ENCODE results near the gene PIK3R1. TPM values are rescaled to one million over a fixed set of nuclear protein-coding genes. Genes with fewer than 3 reads are reported as not detected.

PIK3R1 gene
- total and polyA plus RNA-seq, 9 donors = 44.2 to 68.7 (median 58.0) TPM

GRCh38 chr5:68177676-68178075 is 37.9 kb upstream of the PIK3R1 start:
- H3K9me3 ChIP-seq (replicated peaks; ENCODE audit: control insufficient read depth, low read depth, low read length) = no peaks in the 10 kb centered on the region
- DNase-seq = no peak
- WGBS (ENCODE audit: insufficient coverage) = 100% methylated on average over 3 of the region's 11 CpGs
- H3K36me3 ChIP-seq (ENCODE audit: control insufficient read depth, insufficient read depth, low read length) = no peaks in the 10 kb centered on the region
- no peak overlapping the region for H3K27ac ChIP-seq (ENCODE audit: low read length)
- no peaks in the 10 kb centered on the region for H3K27me3 ChIP-seq (ENCODE audit: control insufficient read depth, insufficient read depth, low read length)
- H3K4me3 ChIP-seq (ENCODE audit: low read length) = no peak overlapping the region
- H3K4me1 ChIP-seq (ENCODE audit: control insufficient read depth, insufficient read depth, low read length) = no peaks in the 10 kb centered on the region

- no peak for DNase-seq
- H3K9me3 ChIP-seq (replicated peaks; ENCODE audit: control insufficient read depth, low read depth, low read length) = no peaks in the 10 kb centered on the region
- no peak overlapping the region for H3K4me3 ChIP-seq (ENCODE audit: low read length)
- no peaks in the 10 kb centered on the region for H3K36me3 ChIP-seq (ENCODE audit: control insufficient read depth, insufficient read depth, low read length)
- H3K27me3 ChIP-seq (ENCODE audit: control insufficient read depth, insufficient read depth, low read length) = no peaks in the 10 kb centered on the region
- no peak overlapping the region for H3K27ac ChIP-seq (ENCODE audit: low read length)
- WGBS (ENCODE audit: insufficient coverage) = no CpG with 5 or more reads among the region's 2 CpGs
- no peaks in the 10 kb centered on the region for H3K4me1 ChIP-seq (ENCODE audit: control insufficient read depth, insufficient read depth, low read length)
These were observed 37.0 kb upstream of the PIK3R1 start for GRCh38 chr5:68178579-68178978.

- Histone ChIP-seq H3K36me3 (ENCODE audit: control insufficient read depth, insufficient read depth, low read length) (no peaks in the 10 kb centered on the region), H3K27ac (ENCODE audit: low read length) (no peak overlapping the region), H3K4me3 (ENCODE audit: low read length) (no peak overlapping the region), H3K27me3 (ENCODE audit: control insufficient read depth, insufficient read depth, low read length) (no peaks in the 10 kb centered on the region), H3K4me1 (ENCODE audit: control insufficient read depth, insufficient read depth, low read length) (no peaks in the 10 kb centered on the region), H3K9me3 (replicated peaks; ENCODE audit: control insufficient read depth, low read depth, low read length) (no peaks in the 10 kb centered on the region)
- DNase-seq = no peak
These were observed 35.2 kb upstream of the PIK3R1 start for GRCh38 chr5:68180121-68181038.

- H3K4me1 ChIP-seq (ENCODE audit: control insufficient read depth, insufficient read depth, low read length) = no peaks in the 10 kb centered on the region
- H3K4me3 ChIP-seq (ENCODE audit: low read length) = no peak overlapping the region
- no peaks in the 10 kb centered on the region for H3K27me3 ChIP-seq (ENCODE audit: control insufficient read depth, insufficient read depth, low read length)
- no peak for DNase-seq
- no CpG with 5 or more reads among the region's 3 CpGs for WGBS (ENCODE audit: insufficient coverage)
- H3K36me3 ChIP-seq (ENCODE audit: control insufficient read depth, insufficient read depth, low read length) = no peaks in the 10 kb centered on the region
- H3K9me3 ChIP-seq (replicated peaks; ENCODE audit: control insufficient read depth, low read depth, low read length) = no peaks in the 10 kb centered on the region
- H3K27ac ChIP-seq (ENCODE audit: low read length) = no peak overlapping the region
These were observed 34.4 kb upstream of the PIK3R1 start for GRCh38 chr5:68181039-68181599.

GRCh38 chr5:68182094-68182493 is 33.5 kb upstream of the PIK3R1 start:
- H3K27me3 ChIP-seq (ENCODE audit: control insufficient read depth, insufficient read depth, low read length) = no peaks in the 10 kb centered on the region
- H3K27ac ChIP-seq (ENCODE audit: low read length) = no peak overlapping the region
- H3K4me3 ChIP-seq (ENCODE audit: low read length) = no peak overlapping the region
- no peaks in the 10 kb centered on the region for H3K9me3 ChIP-seq (replicated peaks; ENCODE audit: control insufficient read depth, low read depth, low read length)
- no peaks in the 10 kb centered on the region for H3K4me1 ChIP-seq (ENCODE audit: control insufficient read depth, insufficient read depth, low read length)
- no peak for DNase-seq
- no peaks in the 10 kb centered on the region for H3K36me3 ChIP-seq (ENCODE audit: control insufficient read depth, insufficient read depth, low read length)
- no CpG with 5 or more reads among the region's 2 CpGs for WGBS (ENCODE audit: insufficient coverage)

- Histone ChIP-seq H3K9me3 (replicated peaks; ENCODE audit: control insufficient read depth, low read depth, low read length) (no peaks in the 10 kb centered on the region), H3K36me3 (ENCODE audit: control insufficient read depth, insufficient read depth, low read length) (no peaks in the 10 kb centered on the region), H3K4me1 (ENCODE audit: control insufficient read depth, insufficient read depth, low read length) (peaks cover 3% of the 10 kb centered on the region), H3K4me3 (ENCODE audit: low read length) (no peak overlapping the region), H3K27ac (ENCODE audit: low read length) (no peak overlapping the region), H3K27me3 (ENCODE audit: control insufficient read depth, insufficient read depth, low read length) (no peaks in the 10 kb centered on the region)
- no peak for DNase-seq
- WGBS (ENCODE audit: insufficient coverage) = no CpG with 5 or more reads among the region's 3 CpGs
These were observed 33.0 kb upstream of the PIK3R1 start for GRCh38 chr5:68182534-68182933.

GRCh38 chr5:68187268-68188055 is 28.1 kb upstream of the PIK3R1 start:
- Histone ChIP-seq H3K27me3 (ENCODE audit: control insufficient read depth, insufficient read depth, low read length) (no peaks in the 10 kb centered on the region), H3K4me1 (ENCODE audit: control insufficient read depth, insufficient read depth, low read length) (peaks cover 6% of the 10 kb centered on the region), H3K4me3 (ENCODE audit: low read length) (peak overlapping the region; percentile 19), H3K36me3 (ENCODE audit: control insufficient read depth, insufficient read depth, low read length) (no peaks in the 10 kb centered on the region), H3K9me3 (replicated peaks; ENCODE audit: control insufficient read depth, low read depth, low read length) (no peaks in the 10 kb centered on the region), H3K27ac (ENCODE audit: low read length) (peak overlapping the region; percentile 42)
- 24% methylated on average over 30 of the region's 34 CpGs for WGBS (ENCODE audit: insufficient coverage)
- peak; percentile 61 for DNase-seq

- no peaks in the 10 kb centered on the region for H3K9me3 ChIP-seq (replicated peaks; ENCODE audit: control insufficient read depth, low read depth, low read length)
- WGBS (ENCODE audit: insufficient coverage) = no CpG with 5 or more reads among the region's 7 CpGs
- H3K27ac ChIP-seq (ENCODE audit: low read length) = no peak overlapping the region
- no peaks in the 10 kb centered on the region for H3K36me3 ChIP-seq (ENCODE audit: control insufficient read depth, insufficient read depth, low read length)
- no peak overlapping the region for H3K4me3 ChIP-seq (ENCODE audit: low read length)
- DNase-seq = no peak
- peaks cover 6% of the 10 kb centered on the region for H3K4me1 ChIP-seq (ENCODE audit: control insufficient read depth, insufficient read depth, low read length)
- H3K27me3 ChIP-seq (ENCODE audit: control insufficient read depth, insufficient read depth, low read length) = no peaks in the 10 kb centered on the region
These were observed 26.4 kb upstream of the PIK3R1 start for GRCh38 chr5:68189171-68189570.

GRCh38 chr5:68189613-68190012 is 25.9 kb upstream of the PIK3R1 start:
- Histone ChIP-seq H3K36me3 (ENCODE audit: control insufficient read depth, insufficient read depth, low read length) (no peaks in the 10 kb centered on the region), H3K4me3 (ENCODE audit: low read length) (no peak overlapping the region), H3K27ac (ENCODE audit: low read length) (no peak overlapping the region), H3K9me3 (replicated peaks; ENCODE audit: control insufficient read depth, low read depth, low read length) (no peaks in the 10 kb centered on the region), H3K4me1 (ENCODE audit: control insufficient read depth, insufficient read depth, low read length) (peaks cover 6% of the 10 kb centered on the region), H3K27me3 (ENCODE audit: control insufficient read depth, insufficient read depth, low read length) (no peaks in the 10 kb centered on the region)
- no peak for DNase-seq
- 87% methylated on average over 4 of the region's 5 CpGs for WGBS (ENCODE audit: insufficient coverage)

- no peak for DNase-seq
- Histone ChIP-seq H3K4me1 (ENCODE audit: control insufficient read depth, insufficient read depth, low read length) (peaks cover 6% of the 10 kb centered on the region), H3K9me3 (replicated peaks; ENCODE audit: control insufficient read depth, low read depth, low read length) (no peaks in the 10 kb centered on the region), H3K36me3 (ENCODE audit: control insufficient read depth, insufficient read depth, low read length) (no peaks in the 10 kb centered on the region), H3K27ac (ENCODE audit: low read length) (no peak overlapping the region), H3K27me3 (ENCODE audit: control insufficient read depth, insufficient read depth, low read length) (no peaks in the 10 kb centered on the region), H3K4me3 (ENCODE audit: low read length) (no peak overlapping the region)
- no CpG with 5 or more reads among the region's 4 CpGs for WGBS (ENCODE audit: insufficient coverage)
These were observed 24.9 kb upstream of the PIK3R1 start for GRCh38 chr5:68190619-68191018.

All from muscle of leg (tissue), 11 donors.